Measurements from ENCODE around the gene CAMK2D.
A peak's percentile ranks its signal among the peaks of the same experiment; 100 is the strongest.

Gene CAMK2D

GRCh38 chr4:113433536-113434246 is 327.8 kb downstream of the CAMK2D start:
- H3K4me3 ChIP-seq (ENCODE audit: low read depth, low read length) = no peak overlapping the region
- DNase-seq (ENCODE audit: low read depth) = peak; percentile 14
- TF ChIP-seq CTCF (conservative IDR thresholded peaks at IDR 0.05; ENCODE audit: low read depth, low read length) = no peak

- no peak for TF ChIP-seq CTCF (conservative IDR thresholded peaks at IDR 0.05; ENCODE audit: low read depth, low read length)
- DNase-seq (ENCODE audit: low read depth) = no peak
- H3K4me3 ChIP-seq (ENCODE audit: low read depth, low read length) = no peak overlapping the region
Observed at GRCh38 chr4:113433116-113433515, 328.4 kb downstream of the CAMK2D start.

- no peak overlapping the region for H3K4me3 ChIP-seq (ENCODE audit: low read depth, low read length)
Observed at GRCh38 chr4:113423631-113424030, 337.9 kb downstream of the CAMK2D start.

GRCh38 chr4:113420938-113421337 is 340.6 kb downstream of the CAMK2D start:
- H3K4me3 ChIP-seq (ENCODE audit: low read depth, low read length) = no peak overlapping the region
- DNase-seq (ENCODE audit: low read depth) = no peak
- TF ChIP-seq CTCF (conservative IDR thresholded peaks at IDR 0.05; ENCODE audit: low read depth, low read length) = no peak

More at GRCh38 chr4:113423631-113424030, 337.9 kb downstream of the CAMK2D start:
- DNase-seq (ENCODE audit: low read depth) = peak; percentile 68
- no peak for TF ChIP-seq CTCF (conservative IDR thresholded peaks at IDR 0.05; ENCODE audit: low read depth, low read length)

- TF ChIP-seq CTCF (conservative IDR thresholded peaks at IDR 0.05; ENCODE audit: low read depth, low read length) = no peak
- no peak for DNase-seq (ENCODE audit: low read depth)
- H3K4me3 ChIP-seq (ENCODE audit: low read depth, low read length) = no peak overlapping the region
Observed at GRCh38 chr4:113419631-113420030, 341.9 kb downstream of the CAMK2D start.

- peak; percentile 65 for TF ChIP-seq CTCF (conservative IDR thresholded peaks at IDR 0.05; ENCODE audit: low read depth, low read length)
- no peak overlapping the region for H3K4me3 ChIP-seq (ENCODE audit: low read depth, low read length)
- DNase-seq (ENCODE audit: low read depth) = peak; percentile 95
Observed at GRCh38 chr4:113411496-113411938, 350.0 kb downstream of the CAMK2D start.

- DNase-seq (ENCODE audit: low read depth) = no peak
- TF ChIP-seq CTCF (conservative IDR thresholded peaks at IDR 0.05; ENCODE audit: low read depth, low read length) = no peak
- no peak overlapping the region for H3K4me3 ChIP-seq (ENCODE audit: low read depth, low read length)
Observed at GRCh38 chr4:113410686-113411085, 350.9 kb downstream of the CAMK2D start.
